Thoracic aorta endothelial cell (primary cell): ENCODE results near the gene DPF1. TPM values are rescaled to one million over a fixed set of nuclear protein-coding genes. Genes with fewer than 3 reads are reported as not detected.

Experiments
- small RNA-seq: library from RNA; depleted of rRNA; stranded (forward); fragments of <200 nt; gene quantifications from one replicate; pipeline ENCODE3, GENCODE V24; 2012
- total RNA-seq: library from RNA; depleted of rRNA; stranded (reverse); fragments of >200 nt; gene quantifications from 2 replicates; pipeline ENCODE4 v1.2.3, GENCODE V29; 2012

DPF1 gene
- 1.4 and 2.1 TPM in 2 replicates for total RNA-seq

GRCh38 chr19:38224014-38224862 is at the start of gene DPF1:
DPF1 (minus strand) TSS chr19:38224222; CDS start chr19:38224142, 80 bp downstream.

GRCh38 chr19:38264486-38265212 is 40.6 kb upstream of the DPF1 start, which contains the start of gene SPINT2:
SPINT2 (plus strand) TSS chr19:38264573; CDS start chr19:38264893, 320 bp downstream.

Small RNA genes within 50 kb of the gene (small RNA-seq; reads per million reads assigned to genes)
- gene RN7SL663P, result not detected

Other genes starting within 250 kb of the DPF1 start
- gene PPP1R14A, start 32.2 kb upstream of the DPF1 start, total RNA-seq, result 0.29 TPM in 1 of 2 replicates, not detected in the other
- gene SPINT2, start 40.4 kb upstream of the DPF1 start, total RNA-seq, result 3.1 and 3.5 TPM in 2 replicates
- 9.8 and 14.8 TPM in 2 replicates for gene C19orf33, start 80.0 kb upstream of the DPF1 start, total RNA-seq
- 49.5 and 58.4 TPM in 2 replicates for gene YIF1B, start 91.7 kb upstream of the DPF1 start, total RNA-seq
- gene KCNK6, start 95.6 kb upstream of the DPF1 start, total RNA-seq, result 3.9 and 8.2 TPM in 2 replicates
- gene CATSPERG, start 111.6 kb upstream of the DPF1 start, total RNA-seq, result 0.79 and 1.1 TPM in 2 replicates
- gene PSMD8, start 150.3 kb upstream of the DPF1 start, total RNA-seq, result 217 and 265 TPM in 2 replicates
- 0.57 and 0.80 TPM in 2 replicates for gene GGN, start 163.8 kb upstream of the DPF1 start, total RNA-seq
- gene SPRED3, start 164.5 kb upstream of the DPF1 start, total RNA-seq, result 7.8 and 11.0 TPM in 2 replicates
- gene FAM98C, start 178.9 kb upstream of the DPF1 start, total RNA-seq, result 9.0 and 10.1 TPM in 2 replicates
- not detected in 2 replicates for gene RASGRP4, start 202.0 kb upstream of the DPF1 start, total RNA-seq
- under 0.01 TPM in 1 of 2 replicates, not detected in the other for gene RYR1, start 209.5 kb upstream of the DPF1 start, total RNA-seq